ENCODE data around the gene ZRANB3. TPM values are rescaled to one million over a fixed set of nuclear protein-coding genes. Genes with fewer than 3 reads are reported as not detected.
"Not testable (repeated sequence)": the region's sequence is repeated elsewhere in the genome, so short reads cannot be mapped to it uniquely, and the experiment has no call there.

Gene ZRANB3
- total RNA-seq, 1 donor from 2014 or later = 6.8 TPM

DNA sequence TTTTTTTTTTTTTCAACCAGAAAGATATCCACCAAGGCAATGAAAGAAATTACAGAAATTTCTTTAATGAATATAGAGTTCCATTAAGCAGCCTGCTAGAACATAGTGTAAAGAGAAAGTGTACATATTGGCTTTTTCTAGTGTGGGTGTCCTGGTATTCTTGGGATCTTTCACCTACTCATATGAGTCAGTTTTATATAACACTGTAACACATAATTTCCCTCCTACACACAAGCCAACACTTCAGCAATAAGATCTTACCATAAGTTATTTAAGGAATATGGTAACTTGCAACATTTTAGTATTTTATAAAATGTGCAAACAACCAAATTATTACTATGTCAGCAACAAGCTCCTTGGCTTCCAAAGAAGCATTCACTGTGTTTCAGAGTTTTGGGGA is 59.9 kb downstream of the ZRANB3 start:
- peaks cover 6% of the 10 kb centered on the region for H3K4me1 Mint-ChIP-seq (ENCODE audit: low read depth)
- intact Hi-C loops (cut with micrococcal nuclease) = loop anchor here (5.0 kb wide), 2 partner anchors 326 to 469 kb away; no protein-coding TSS in a partner anchor
- H3K27ac Mint-ChIP-seq = no peak overlapping the region
- DNase-seq (ENCODE audit: low spot score) = no peak
- no peaks in the 10 kb centered on the region for H3K9me3 Mint-ChIP-seq
- H3K27me3 Mint-ChIP-seq (ENCODE audit: insufficient read depth) = peaks cover 3% of the 10 kb centered on the region
- H3K36me3 Mint-ChIP-seq (ENCODE audit: low read depth) = peaks cover 1% of the 10 kb centered on the region
- no peak overlapping the region for H3K4me3 Mint-ChIP-seq

DNA sequence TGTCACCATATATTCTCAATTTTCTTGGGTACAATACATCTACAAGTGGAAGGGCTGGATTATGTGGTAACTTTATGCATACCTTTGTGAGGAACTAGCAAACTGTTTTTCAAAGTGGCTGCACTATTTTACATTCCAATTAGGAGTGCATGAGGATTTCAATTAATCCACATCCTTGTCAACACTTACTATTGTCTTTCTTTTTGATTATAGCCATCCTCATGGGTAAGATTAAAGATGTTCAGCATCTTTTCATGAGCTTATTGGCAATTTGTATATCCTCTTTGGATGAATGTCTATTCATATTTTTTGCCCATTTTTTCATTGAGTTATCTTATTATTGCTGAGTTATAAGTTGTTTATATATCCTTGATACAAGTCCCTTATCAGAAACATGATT is 73.7 kb downstream of the ZRANB3 start:
- no peak for DNase-seq (ENCODE audit: low spot score)
- no peak overlapping the region for H3K4me3 Mint-ChIP-seq
- peaks cover 9% of the 10 kb centered on the region for H3K9me3 Mint-ChIP-seq
- no peak overlapping the region for H3K27ac Mint-ChIP-seq
- intact Hi-C loops (cut with micrococcal nuclease) = no loop called here
- H3K4me1 Mint-ChIP-seq (ENCODE audit: low read depth) = no peaks in the 10 kb centered on the region
- no peaks in the 10 kb centered on the region for H3K27me3 Mint-ChIP-seq (ENCODE audit: insufficient read depth)
- H3K36me3 Mint-ChIP-seq (ENCODE audit: low read depth) = peaks cover 2% of the 10 kb centered on the region

DNA sequence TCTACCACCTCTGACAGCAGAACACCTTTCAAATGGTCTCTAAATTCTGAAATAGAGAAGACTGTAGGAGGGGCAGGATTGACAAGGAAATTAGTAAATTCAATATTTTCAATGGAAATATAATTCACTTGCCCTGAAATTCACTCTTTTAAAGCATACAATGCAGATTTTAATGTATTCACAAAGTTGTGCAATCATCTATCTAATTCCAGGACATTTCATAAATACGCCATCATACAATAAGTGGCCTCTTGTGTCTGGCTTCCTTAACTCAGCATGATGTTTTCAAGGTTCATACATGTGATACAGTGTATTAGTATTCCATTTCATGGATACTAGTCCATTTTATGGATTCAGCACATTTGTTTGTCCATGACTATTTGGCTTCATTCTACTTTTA is 74.2 kb downstream of the ZRANB3 start:
- intact Hi-C loops (cut with micrococcal nuclease) = no loop called here

DNA sequence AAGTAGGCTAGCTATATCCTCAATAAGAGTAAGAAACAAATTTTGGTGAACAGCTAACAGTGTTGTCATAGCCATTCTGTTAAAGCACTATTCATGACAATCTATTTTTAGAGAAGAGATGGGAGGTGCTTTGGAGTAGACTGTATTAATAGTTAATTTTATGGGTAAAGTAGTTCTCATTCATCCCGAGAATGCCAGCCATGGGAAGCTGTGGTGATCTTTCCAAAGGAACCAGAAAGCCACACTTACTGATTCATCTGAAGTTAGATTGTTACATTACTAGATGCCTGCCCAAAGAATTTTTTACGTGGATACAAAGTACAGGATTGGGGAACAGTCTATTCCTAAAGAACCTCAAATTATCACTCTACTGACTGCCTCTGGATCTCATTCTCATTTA is 74.6 kb downstream of the ZRANB3 start:
- H3K27me3 Mint-ChIP-seq (ENCODE audit: insufficient read depth) = no peaks in the 10 kb centered on the region
- no peak overlapping the region for H3K4me3 Mint-ChIP-seq
- H3K9me3 Mint-ChIP-seq = peaks cover 18% of the 10 kb centered on the region
- DNase-seq (ENCODE audit: low spot score) = no peak
- intact Hi-C loops (cut with micrococcal nuclease) = no loop called here
- no peaks in the 10 kb centered on the region for H3K4me1 Mint-ChIP-seq (ENCODE audit: low read depth)
- H3K27ac Mint-ChIP-seq = no peak overlapping the region
- peaks cover 2% of the 10 kb centered on the region for H3K36me3 Mint-ChIP-seq (ENCODE audit: low read depth)

More for the DNA sequence above, 74.2 kb downstream of the ZRANB3 start:
- Mint-ChIP-seq H3K4me1 (ENCODE audit: low read depth) (no peaks in the 10 kb centered on the region), H3K36me3 (ENCODE audit: low read depth) (peaks cover 2% of the 10 kb centered on the region), H3K4me3 (no peak overlapping the region), H3K27me3 (ENCODE audit: insufficient read depth) (no peaks in the 10 kb centered on the region), H3K9me3 (peaks cover 14% of the 10 kb centered on the region), H3K27ac (no peak overlapping the region)
- no peak for DNase-seq (ENCODE audit: low spot score)

DNA sequence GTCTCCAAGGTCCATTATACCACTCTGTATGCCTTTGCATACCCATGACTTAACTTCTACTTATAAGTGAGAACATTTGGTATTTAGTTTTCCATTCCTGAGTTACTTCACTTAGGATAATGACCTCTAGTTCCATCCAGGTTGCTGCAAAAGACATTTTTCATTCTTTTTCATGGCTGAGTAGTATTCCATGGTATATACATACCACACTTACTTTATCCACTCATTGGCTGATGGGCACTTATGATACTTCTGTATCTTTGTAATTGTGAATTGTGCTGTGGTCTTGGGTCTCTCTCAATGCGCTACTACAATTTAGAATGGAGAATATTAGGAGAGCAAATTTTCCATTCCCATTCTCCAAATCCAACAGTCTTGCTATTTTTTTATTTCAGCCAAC is 76.4 kb downstream of the ZRANB3 start:
- Mint-ChIP-seq H3K9me3 (peaks cover 25% of the 10 kb centered on the region), H3K27me3 (ENCODE audit: insufficient read depth) (no peaks in the 10 kb centered on the region), H3K4me1 (ENCODE audit: low read depth) (no peaks in the 10 kb centered on the region), H3K27ac (no peak overlapping the region), H3K4me3 (no peak overlapping the region), H3K36me3 (ENCODE audit: low read depth) (peaks cover 2% of the 10 kb centered on the region)
- no peak for DNase-seq (ENCODE audit: low spot score)
- intact Hi-C loops (cut with micrococcal nuclease) = no loop called here

DNA sequence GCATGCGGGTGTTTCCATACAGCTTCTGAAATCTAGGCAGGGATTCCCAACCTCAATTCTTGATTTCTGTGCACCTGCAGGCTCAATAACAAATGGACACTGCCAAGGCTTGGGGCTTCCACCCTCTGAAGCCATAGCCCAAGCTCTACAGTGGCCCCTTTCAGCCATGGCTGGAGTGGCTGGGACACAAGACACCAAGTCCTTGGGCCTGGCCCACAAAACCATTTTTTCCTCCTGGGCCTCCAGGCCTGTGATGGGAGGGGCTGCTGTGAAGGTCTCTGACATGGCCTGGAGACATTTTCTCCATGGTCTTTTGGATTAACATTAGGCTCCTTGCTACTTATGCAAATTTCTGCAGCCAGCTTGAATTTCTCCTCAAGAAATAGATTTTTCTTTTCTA is 78.0 kb downstream of the ZRANB3 start:
- H3K36me3 Mint-ChIP-seq (ENCODE audit: low read depth); intact Hi-C loops (cut with micrococcal nuclease); H3K27ac Mint-ChIP-seq; H3K4me3 Mint-ChIP-seq; H3K4me1 Mint-ChIP-seq (ENCODE audit: low read depth); DNase-seq (ENCODE audit: low spot score); H3K27me3 Mint-ChIP-seq (ENCODE audit: insufficient read depth): not testable (repeated sequence)
- peaks cover 25% of the 10 kb centered on the region for H3K9me3 Mint-ChIP-seq

DNA sequence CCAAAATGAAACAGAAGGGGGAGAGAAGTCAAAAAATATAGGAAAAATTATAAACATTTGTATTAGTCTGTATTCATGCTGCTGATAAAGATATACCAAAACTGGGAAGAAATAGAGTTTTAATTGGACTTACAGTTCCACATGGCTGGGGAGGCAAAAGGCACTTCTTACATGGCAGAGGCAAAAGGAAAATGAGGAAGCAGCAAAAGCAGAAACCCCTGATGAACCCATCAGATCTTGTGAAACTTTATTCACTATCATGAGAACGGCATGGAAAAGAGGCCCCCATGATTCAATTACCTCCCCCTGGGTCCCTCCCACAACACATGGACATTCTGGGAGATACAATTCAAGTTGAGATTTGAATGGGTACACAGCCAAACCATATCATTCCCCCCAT is 79.1 kb downstream of the ZRANB3 start:
- no peaks in the 10 kb centered on the region for H3K27me3 Mint-ChIP-seq (ENCODE audit: insufficient read depth)
- H3K4me1 Mint-ChIP-seq (ENCODE audit: low read depth) = no peaks in the 10 kb centered on the region
- peaks cover 2% of the 10 kb centered on the region for H3K36me3 Mint-ChIP-seq (ENCODE audit: low read depth)
- intact Hi-C loops (cut with micrococcal nuclease) = no loop called here
- H3K9me3 Mint-ChIP-seq = peaks cover 25% of the 10 kb centered on the region
- H3K27ac Mint-ChIP-seq = no peak overlapping the region
- H3K4me3 Mint-ChIP-seq = no peak overlapping the region
- DNase-seq (ENCODE audit: low spot score) = no peak

DNA sequence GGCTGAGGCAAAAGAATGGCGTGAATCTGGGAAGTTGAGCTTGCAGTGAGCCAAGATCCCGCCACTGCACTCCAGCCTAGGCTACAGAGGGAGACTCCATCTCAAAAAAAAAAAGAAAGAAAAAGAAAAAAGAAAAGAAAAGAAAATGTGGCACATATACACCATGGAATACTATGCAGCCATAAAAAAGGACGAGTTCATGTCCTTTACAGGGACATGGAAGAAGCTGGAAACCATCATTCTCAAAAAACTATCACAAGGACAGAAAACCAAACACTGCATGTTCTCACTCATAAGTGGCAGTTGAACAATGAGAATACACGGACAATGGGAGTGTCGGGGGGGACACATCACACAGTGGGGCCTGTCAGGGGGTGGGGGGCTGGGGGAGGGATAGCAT is 88.0 kb downstream of the ZRANB3 start:
- H3K9me3 Mint-ChIP-seq; DNase-seq (ENCODE audit: low spot score); H3K4me1 Mint-ChIP-seq (ENCODE audit: low read depth); H3K27ac Mint-ChIP-seq; intact Hi-C loops (cut with micrococcal nuclease); H3K4me3 Mint-ChIP-seq; H3K27me3 Mint-ChIP-seq (ENCODE audit: insufficient read depth); H3K36me3 Mint-ChIP-seq (ENCODE audit: low read depth): not testable (repeated sequence)

DNA sequence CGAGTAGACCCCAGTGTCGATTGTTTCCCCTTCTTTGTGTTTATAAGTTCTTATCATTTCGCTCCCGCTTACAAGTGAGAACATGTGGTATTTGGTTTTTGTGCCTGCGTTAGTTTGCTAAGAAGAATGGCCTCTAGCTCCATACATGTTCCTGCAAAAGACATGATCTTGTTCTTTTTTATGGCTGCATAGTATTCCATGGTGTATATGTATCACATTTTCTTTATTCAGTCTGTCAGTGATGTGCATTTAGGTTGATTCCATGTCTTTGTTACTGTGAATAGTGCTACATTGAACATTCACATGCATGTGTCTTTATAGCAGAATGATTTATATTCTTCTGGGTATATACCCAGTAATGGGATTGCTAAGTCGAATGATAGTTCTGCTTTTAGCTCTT is 95.9 kb downstream of the ZRANB3 start:
- H3K27me3 Mint-ChIP-seq (ENCODE audit: insufficient read depth); H3K9me3 Mint-ChIP-seq; H3K4me1 Mint-ChIP-seq (ENCODE audit: low read depth); DNase-seq (ENCODE audit: low spot score); H3K36me3 Mint-ChIP-seq (ENCODE audit: low read depth); H3K4me3 Mint-ChIP-seq; H3K27ac Mint-ChIP-seq; intact Hi-C loops (cut with micrococcal nuclease): not testable (repeated sequence)

DNA sequence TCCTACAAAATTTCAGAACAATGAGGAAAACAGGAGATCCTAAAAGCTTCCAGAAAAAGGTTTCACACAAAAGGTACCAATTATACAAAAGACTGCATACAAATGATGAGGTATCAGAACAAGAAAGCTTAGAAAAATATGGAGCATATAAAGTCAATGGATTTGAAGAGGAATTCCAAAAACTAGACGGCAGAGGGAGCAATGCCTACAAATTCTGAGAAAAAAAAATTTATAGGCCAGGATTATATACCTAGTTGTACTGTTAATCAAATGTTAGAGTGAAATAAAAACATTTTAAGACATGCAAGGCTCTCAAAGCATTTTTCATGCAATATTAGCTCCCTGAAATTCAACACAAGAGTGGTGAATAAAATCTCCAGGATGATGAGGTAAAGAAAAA is 106.2 kb downstream of the ZRANB3 start:
- H3K9me3 Mint-ChIP-seq = peaks cover 4% of the 10 kb centered on the region
- H3K4me3 Mint-ChIP-seq = no peak overlapping the region
- H3K36me3 Mint-ChIP-seq (ENCODE audit: low read depth) = no peaks in the 10 kb centered on the region
- no peaks in the 10 kb centered on the region for H3K4me1 Mint-ChIP-seq (ENCODE audit: low read depth)
- DNase-seq (ENCODE audit: low spot score) = no peak
- H3K27ac Mint-ChIP-seq = no peak overlapping the region
- intact Hi-C loops (cut with micrococcal nuclease) = no loop called here
- H3K27me3 Mint-ChIP-seq (ENCODE audit: insufficient read depth) = no peaks in the 10 kb centered on the region

DNA sequence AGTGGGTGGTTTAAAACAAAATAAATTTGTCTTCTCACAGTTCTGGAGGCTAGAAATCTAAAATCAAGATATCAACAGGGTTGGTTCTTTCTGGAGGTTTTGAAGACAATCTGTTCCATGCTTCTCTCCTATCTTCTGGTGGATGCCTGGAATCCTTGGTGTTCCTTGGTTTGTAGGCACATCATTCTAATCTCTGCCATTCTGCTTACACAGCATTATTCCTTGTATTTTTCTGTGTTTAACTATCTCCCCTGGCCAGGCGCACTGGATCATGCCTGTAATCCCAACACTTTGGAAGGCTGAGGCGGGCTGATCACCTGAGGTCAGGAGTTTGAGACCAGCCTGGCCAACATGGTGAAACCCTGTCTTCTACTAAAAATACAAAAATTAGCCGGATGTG is 108.1 kb downstream of the ZRANB3 start:
- intact Hi-C loops (cut with micrococcal nuclease) = no loop called here
- Mint-ChIP-seq H3K36me3 (ENCODE audit: low read depth) (no peaks in the 10 kb centered on the region), H3K4me1 (ENCODE audit: low read depth) (no peaks in the 10 kb centered on the region), H3K4me3 (no peak overlapping the region), H3K27me3 (ENCODE audit: insufficient read depth) (no peaks in the 10 kb centered on the region), H3K9me3 (peaks cover 8% of the 10 kb centered on the region), H3K27ac (no peak overlapping the region)
- no peak for DNase-seq (ENCODE audit: low spot score)

DNA sequence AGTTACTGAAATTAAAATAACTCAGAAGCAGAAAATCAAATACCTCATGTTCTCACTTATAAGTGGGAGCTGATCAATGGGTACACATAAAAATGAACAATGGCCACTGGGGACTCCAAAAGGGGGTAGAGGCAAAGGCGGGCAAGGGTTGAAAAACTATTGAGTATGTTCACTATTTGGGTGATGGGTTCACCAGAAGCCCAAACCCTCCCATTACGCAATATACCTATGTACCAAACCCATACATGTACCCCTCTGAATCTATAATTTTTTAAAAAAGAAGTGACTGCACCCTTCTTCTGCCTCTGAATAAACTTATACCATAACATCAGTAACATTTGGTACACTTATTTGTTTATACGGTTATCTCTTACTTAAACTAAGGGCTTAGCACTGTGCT is 119.4 kb downstream of the ZRANB3 start:
- intact Hi-C loops (cut with micrococcal nuclease) = no loop called here
- Mint-ChIP-seq H3K27me3 (ENCODE audit: insufficient read depth) (no peaks in the 10 kb centered on the region), H3K36me3 (ENCODE audit: low read depth) (no peaks in the 10 kb centered on the region), H3K27ac (no peak overlapping the region), H3K4me1 (ENCODE audit: low read depth) (no peaks in the 10 kb centered on the region), H3K4me3 (no peak overlapping the region), H3K9me3 (peaks cover 16% of the 10 kb centered on the region)
- DNase-seq (ENCODE audit: low spot score) = no peak

DNA sequence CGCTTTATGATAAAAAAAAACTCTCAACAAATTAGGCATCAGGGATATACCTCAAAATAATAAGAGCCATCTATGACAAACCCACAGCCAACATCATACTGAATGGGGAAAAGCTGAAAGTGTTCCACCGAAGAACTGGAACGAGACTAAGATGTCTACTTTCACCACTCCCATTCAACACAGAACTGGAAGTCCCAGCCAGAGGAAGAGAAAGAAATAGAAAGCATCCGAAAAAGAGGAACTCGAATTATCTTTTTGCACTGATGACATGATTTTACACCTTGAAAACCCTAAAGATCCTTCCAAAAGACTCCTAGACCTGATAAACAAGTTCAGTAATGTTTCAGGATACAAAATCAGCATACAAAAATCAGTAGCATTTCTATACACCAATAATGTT is 121.6 kb downstream of the ZRANB3 start:
- Mint-ChIP-seq H3K27ac (no peak overlapping the region), H3K9me3 (peaks cover 34% of the 10 kb centered on the region), H3K4me1 (ENCODE audit: low read depth) (no peaks in the 10 kb centered on the region), H3K36me3 (ENCODE audit: low read depth) (no peaks in the 10 kb centered on the region), H3K4me3 (no peak overlapping the region), H3K27me3 (ENCODE audit: insufficient read depth) (no peaks in the 10 kb centered on the region)
- DNase-seq (ENCODE audit: low spot score) = no peak
- intact Hi-C loops (cut with micrococcal nuclease) = no loop called here

DNA sequence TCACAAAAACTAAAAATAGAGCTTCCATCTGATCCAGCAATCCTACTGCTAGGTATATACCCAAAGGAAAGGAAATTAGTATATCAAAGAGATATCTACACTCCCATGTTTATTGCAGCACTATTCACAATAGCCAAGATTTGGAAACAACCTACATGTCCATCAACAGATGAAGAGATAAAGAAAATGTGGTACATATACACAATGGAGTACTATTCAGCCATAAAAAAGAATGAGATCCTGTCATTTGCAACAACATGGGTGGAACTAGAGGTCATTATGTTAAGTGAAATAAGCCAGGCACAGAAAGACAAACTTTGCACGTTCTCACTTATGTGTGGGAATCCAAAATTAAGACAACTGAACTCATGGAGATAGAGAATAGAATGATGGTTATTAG is 134.8 kb downstream of the ZRANB3 start:
- H3K27me3 Mint-ChIP-seq (ENCODE audit: insufficient read depth); H3K9me3 Mint-ChIP-seq; H3K4me3 Mint-ChIP-seq; intact Hi-C loops (cut with micrococcal nuclease); H3K36me3 Mint-ChIP-seq (ENCODE audit: low read depth); DNase-seq (ENCODE audit: low spot score); H3K4me1 Mint-ChIP-seq (ENCODE audit: low read depth); H3K27ac Mint-ChIP-seq: not testable (repeated sequence)

Measured in activated T-helper 1 cell treated with anti-CD3 and anti-CD28 coated beads, Interleukin-12 subunit alpha, Interleukin-12 subunit beta, Interleukin-2, Interleukin-4 antibody, amounts not matched to agents 30 ng/mL and 10 ng/mL and 1 ng/mL, durations not matched to agents 14 hours and 24 hours and 36 hours (primary cell).